ENCODE data around the gene SULT1C2.

DNA sequence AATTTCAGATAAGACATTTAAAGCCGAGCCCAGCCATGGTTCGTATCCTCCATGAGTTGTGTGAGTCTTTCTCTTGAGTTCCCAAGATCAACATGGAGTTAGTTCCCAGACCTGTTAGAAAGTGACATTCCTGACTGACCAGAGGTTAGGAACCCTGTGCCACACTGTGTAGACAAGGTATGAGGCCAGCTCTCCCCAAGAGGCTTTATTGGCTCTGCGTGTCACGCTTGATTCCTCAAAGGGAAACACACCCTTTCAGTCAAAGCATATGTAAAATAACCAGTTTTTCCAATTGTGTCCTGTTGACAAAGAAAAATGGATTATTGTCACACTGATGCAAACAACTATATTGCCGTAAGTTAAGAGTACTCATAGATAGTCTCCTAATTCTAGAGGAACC is 47.7 kb upstream of the SULT1C2 start:
- TF ChIP-seq POLR2AphosphoS5 (IDR thresholded peaks at IDR 0.05; ENCODE audit: low read depth, low read length) (no peak), SIN3A (IDR thresholded peaks at IDR 0.05; ENCODE audit: borderline replicate concordance, insufficient read depth, low read length) (no peak)

Data from PFSK-1 (cell line).